ENCODE measurements around the gene OR10A4. TPM values are rescaled to one million over a fixed set of nuclear protein-coding genes. Genes with fewer than 3 reads are reported as not detected.

Gene OR10A4, protein sequence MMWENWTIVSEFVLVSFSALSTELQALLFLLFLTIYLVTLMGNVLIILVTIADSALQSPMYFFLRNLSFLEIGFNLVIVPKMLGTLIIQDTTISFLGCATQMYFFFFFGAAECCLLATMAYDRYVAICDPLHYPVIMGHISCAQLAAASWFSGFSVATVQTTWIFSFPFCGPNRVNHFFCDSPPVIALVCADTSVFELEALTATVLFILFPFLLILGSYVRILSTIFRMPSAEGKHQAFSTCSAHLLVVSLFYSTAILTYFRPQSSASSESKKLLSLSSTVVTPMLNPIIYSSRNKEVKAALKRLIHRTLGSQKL
- not detected in 2 replicates for total RNA-seq

DNA sequence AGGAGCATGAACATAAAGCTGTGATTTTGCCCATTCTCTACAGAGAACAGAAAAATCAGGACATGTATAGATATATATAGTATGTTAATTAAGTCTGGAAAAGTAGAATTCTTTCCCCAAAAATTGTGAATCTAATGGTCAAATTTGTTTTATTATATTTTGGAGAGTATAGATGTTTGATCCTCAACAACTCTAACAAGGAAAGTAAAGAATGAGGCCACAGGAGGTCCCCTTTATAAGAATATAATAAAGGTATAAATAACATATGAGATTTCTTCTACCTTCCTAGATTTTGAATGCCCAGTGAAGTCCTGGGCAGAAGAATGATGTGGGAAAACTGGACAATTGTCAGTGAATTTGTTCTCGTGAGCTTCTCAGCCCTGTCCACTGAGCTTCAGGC, at the start of gene OR10A4:
OR10A4 (plus strand) TSS at position 301 of the 400 bp plus-strand sequence; CDS start at position 324, 23 bp downstream.

GRCh38 chr11:6845383-6845782, 31.0 kb upstream of the OR10A4 start, which contains the start of gene OR10A5:
TSS of gene OR10A5 (plus strand) at chr11:6845683. CDS start at chr11:6845683, 0 bp downstream.

DNA sequence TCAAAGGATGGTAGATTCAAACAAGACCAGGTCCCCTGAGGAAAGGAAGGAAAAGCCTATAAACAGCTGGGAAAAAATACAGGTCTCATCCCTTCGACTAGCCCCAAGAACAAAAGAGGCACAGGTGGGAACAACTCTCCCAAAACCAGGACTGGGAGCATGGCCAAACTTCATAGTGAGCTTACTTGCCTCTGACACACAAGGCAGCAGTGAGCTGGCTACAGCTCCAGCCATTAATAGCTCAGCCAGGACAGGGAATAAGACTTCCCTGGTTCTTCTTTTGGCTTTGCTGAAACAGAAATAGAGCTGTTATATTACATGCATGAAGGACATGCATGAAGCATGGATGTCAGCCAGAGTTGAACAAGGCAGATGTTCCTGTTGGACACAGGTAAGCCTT, 13.5 kb upstream of the OR10A4 start, which contains the start of gene OR10A2:
OR10A2 (plus strand) TSS at position 97 of the 400 bp plus-strand sequence. CDS start 6,698 bp downstream, outside the sequence.

DNA sequence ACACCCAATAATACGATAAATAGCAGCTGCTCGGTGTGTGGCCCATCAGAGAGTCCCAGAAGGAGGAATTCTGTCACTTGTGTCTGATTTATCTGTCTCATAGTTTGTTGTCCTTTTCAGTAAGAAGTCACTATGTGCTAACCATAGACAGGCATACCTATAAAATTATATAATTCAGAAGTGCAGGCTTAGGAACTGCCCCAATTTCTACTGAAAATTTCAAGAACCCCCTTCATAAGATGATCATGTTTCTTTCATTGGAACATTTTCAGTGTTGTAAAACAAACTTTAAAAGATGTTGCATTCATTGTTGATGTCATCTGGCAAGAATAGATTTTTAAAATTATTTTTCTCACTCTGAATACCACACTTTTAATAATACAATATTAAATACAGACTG, 16.0 kb downstream of the OR10A4 start, which contains the start of gene OR2D2:
OR2D2 (minus strand) TSS at position 101 of the 400 bp plus-strand sequence; CDS start at position 101, 0 bp downstream.

DNA sequence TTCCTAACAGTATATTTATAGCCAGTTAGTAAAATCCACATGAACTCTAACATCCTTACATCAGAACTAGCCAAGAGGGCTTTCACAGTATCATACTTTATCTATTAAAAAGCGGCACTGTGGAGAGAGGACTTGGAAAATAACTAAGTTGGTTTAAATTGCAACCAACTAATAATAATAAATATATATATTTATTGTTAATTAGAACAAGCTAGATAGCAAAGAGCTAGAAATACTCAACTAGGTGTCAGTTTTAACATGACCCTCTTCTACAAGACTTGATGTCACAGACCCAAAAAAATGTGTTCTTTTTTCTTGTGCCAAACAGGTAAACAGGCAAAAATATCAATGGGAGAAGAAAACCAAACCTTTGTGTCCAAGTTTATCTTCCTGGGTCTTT, 44.3 kb downstream of the OR10A4 start, which contains the start of gene OR2D3:
OR2D3 (plus strand) TSS at position 301 of the 400 bp plus-strand sequence; CDS start at position 301, 0 bp downstream.

DNA sequence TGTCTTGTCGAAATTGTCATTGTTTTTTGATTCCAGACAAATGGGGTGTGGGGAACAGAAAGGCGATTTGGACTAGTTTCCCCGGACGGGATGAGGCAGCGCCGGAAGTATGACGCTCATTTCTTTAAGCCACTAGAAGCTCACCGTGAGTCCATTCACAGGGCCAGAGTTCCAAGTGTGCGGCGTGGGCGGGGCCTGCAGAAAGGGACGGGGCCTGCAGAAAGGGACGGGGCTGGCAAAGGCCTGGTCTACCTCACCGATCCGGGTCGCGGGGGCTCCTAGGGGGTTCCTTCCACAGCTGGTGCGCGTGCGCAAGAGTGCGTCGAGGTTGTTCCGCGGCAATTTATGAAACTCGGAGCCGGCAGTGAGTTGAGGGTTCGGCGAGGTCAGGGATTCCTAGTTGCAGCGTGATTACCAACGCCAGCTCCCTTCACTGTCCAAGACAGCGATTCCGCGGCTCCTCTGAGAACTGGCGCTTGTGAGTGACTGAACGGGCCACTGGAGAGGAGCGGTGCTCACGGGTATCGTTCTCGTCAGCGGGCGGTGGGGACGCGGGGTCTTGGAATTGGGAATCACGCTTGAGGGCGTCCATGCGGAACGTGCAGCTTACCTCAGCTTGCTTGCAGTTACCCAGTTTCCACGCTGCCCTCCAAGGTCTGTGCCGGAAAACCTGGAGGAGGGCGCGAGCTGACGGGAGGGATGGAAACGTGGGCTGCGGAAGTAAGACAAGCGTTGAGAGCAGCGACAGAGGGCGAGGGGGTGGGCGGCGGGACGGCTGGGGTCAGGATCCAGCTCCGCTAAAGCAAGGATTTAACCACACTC, 50.0 kb downstream of the OR10A4 start, which contains the start of gene ZNF215:
ZNF215 (plus strand) TSS at position 219 of the 822 bp plus-strand sequence. CDS start 5,847 bp downstream, outside the sequence.

Other genes starting within 250 kb of the OR10A4 start
- gene DCHS1, start 220.8 kb upstream of the OR10A4 start, total RNA-seq: 3.1 and 17.2 TPM in 2 replicates
- 33.7 and 54.8 TPM in 2 replicates for gene MRPL17, start 193.3 kb upstream of the OR10A4 start, total RNA-seq
- gene OR2AG2, start 104.6 kb upstream of the OR10A4 start, total RNA-seq: under 0.01 and 0.13 TPM in 2 replicates
- not detected in 2 replicates for gene OR2AG1, start 93.6 kb upstream of the OR10A4 start, total RNA-seq
- gene OR6A2, start 76.9 kb upstream of the OR10A4 start, total RNA-seq: not detected in 2 replicates
- not detected in 2 replicates for gene OR10A5, start 30.9 kb upstream of the OR10A4 start, total RNA-seq
- not detected in 2 replicates for gene OR10A2, start 13.6 kb upstream of the OR10A4 start, total RNA-seq
- gene OR2D2, start 15.9 kb downstream of the OR10A4 start, total RNA-seq: not detected in 2 replicates
- gene OR2D3, start 44.4 kb downstream of the OR10A4 start, total RNA-seq: not detected in 2 replicates
- 2.0 and 2.3 TPM in 2 replicates for gene ZNF215, start 49.8 kb downstream of the OR10A4 start, total RNA-seq
- 0.65 and 1.5 TPM in 2 replicates for gene ZNF214, start 143.7 kb downstream of the OR10A4 start, total RNA-seq
- gene NLRP14, start 143.9 kb downstream of the OR10A4 start, total RNA-seq: not detected in 2 replicates
- gene RBMXL2, start 212.4 kb downstream of the OR10A4 start, total RNA-seq: not detected in 2 replicates